Activated CD4-positive, CD25-positive, alpha-beta regulatory T cell treated with anti-CD3 and anti-CD28 coated beads, Interleukin-2, amount 50 U/mL, for 16 hours (primary cell): Measurements from ENCODE around the gene RAF1.
"Not testable (repeated sequence)": the region's sequence is repeated elsewhere in the genome, so short reads cannot be mapped to it uniquely, and the experiment has no call there.

Experiments
- DNase-seq: peaks from one replicate; pipeline ENCODE4 v3.0.0-alpha.2; 2020; ENCODE audit warnings: low read depth, low spot score

Gene RAF1

GRCh38 chr3:12560505-12561190 lies 103.3 kb downstream of the RAF1 start:
- DNase-seq, result no peak

- no peak for DNase-seq
Observed at GRCh38 chr3:12559520-12559919, 104.4 kb downstream of the RAF1 start.

DNA sequence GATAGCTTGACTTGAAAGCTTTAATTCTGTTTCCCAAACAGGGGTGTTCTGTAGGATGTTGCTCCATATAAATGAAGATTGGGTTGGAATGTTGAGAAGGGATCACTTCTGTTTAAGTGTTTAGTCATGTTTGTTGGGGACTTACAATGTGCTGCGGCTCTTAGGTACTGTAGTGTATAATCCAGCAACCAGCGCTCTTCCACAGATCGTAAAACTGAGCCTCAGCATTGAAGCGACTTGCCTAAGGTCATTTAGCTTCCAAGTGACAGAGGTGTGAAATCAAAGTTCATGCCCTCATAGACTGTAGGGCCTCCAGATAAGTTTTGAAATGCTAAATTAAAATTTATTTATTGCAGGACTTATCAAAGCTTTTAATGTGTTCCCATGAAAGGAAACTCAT lies 105.2 kb downstream of the RAF1 start:
- DNase-seq, result no peak

DNA sequence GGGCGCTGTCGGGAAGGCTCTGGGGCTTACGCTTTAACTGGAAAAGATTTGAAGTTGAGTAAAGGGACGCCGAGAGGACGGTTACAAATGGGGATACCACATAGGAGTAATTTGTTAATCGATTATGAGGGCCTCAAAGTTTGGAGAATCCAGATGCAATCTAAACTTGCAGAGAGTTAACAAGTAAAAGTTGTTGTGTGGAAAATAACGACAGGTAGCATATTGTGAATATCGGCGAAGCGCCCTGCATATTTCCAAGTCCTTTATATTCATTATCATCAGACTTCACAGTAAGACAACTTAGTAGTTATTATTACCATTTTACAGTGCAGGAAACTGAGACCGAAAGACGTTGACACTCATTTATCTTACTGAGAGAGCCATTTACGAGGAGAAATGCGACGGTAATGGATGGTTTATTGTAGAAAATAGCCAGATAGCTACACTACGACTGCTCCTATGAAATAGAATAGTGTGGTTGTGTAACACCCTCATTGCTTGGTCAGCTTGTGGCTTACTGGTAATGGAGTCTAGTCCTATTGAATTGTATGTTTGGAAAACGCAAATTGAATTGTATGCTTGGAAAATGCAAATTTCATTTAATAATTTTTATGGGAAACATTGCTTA lies 106.3 kb downstream of the RAF1 start:
- no peak for DNase-seq

GRCh38 chr3:12556690-12557472 lies 107.0 kb downstream of the RAF1 start, which contains the start of gene MKRN2:
MKRN2 (plus strand) TSS chr3:12557087; CDS start chr3:12557151, 64 bp downstream.
- peak; percentile 73 for DNase-seq

GRCh38 chr3:12556314-12556689 lies 107.6 kb downstream of the RAF1 start:
- DNase-seq, result no peak

- DNase-seq, result no peak
Observed at GRCh38 chr3:12553921-12554391, 110.0 kb downstream of the RAF1 start.

DNA sequence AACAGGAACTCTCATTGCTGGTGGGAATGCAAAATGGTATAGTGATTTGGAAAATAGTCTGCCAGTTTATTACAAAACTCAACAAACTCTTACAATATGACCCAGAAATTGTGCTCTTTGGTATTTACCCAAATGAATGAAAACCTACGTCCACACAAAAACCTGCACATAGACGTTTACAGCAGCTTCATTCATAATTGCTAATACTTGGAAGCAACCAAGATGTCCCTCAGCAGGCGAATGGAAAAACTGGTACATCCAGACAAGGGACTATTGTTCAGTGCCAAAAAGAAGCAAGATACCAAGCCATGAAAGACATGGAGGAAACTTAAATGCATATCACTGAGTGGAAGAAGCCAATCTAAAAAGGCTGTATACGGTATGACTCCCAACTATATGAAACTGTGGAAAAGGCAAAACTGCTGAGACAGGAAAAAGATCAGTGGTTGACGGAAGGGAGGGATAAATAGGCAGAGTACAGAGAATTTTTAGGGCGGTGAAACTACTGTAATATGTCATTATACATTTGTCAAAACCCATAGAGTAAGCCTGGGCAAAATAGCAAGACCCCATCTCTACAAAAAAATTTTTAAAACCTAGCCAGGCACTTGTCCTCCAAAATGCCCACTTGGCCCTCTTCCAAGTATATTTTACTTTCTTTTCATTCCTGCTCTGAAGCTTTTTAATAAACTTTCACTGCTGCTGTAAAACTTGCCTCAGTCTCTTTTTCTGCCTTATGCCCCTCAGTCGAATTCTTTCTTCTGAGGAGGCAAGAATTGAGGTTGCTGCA lies 113.8 kb downstream of the RAF1 start:
- DNase-seq, result no peak

DNA sequence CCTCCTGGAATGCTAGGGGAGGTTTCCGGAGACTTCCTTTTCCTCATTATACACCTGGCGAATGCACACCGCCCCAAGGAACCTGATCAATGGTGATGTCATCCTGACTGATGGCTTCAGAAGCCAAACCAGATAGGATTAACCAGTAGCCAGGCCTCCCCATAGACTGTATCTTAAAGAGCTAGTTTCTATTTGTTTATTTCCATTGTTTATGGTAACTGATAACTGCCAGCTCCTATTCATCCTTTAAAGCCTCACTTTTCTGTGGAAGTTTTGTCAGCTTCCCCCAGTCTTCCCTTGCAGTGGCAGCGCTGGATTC lies 118.5 kb downstream of the RAF1 start, which contains the start of gene MKRN2OS:
Gene MKRN2OS (minus strand): TSS at position 27 of the 319 bp plus-strand sequence. CDS start 35 bp downstream, outside the sequence.
- DNase-seq, result no peak

GRCh38 chr3:12544652-12545472 lies 119.1 kb downstream of the RAF1 start:
- no peak for DNase-seq

DNA sequence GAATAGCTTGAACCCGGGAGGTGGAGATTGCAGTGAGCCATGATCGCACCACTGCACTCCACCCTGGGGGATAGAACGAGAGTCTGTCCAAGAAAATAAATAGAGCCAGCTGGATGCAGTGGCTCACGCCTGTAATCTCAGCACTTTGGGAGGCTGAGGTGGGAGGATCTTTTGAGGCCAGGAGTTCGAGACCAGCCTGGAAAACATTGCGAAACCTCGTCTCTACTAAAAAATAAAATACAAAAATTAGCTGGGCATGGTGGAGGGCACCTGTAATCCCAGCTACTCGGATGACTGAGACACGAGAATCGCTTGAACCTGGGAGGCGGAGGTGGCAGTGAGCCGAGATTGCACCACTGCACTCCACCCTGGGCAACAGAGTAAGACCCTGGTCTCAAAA lies 120.4 kb downstream of the RAF1 start:
- not testable (repeated sequence) for DNase-seq

GRCh38 chr3:12541625-12542024 lies 122.3 kb downstream of the RAF1 start:
- DNase-seq, result no peak

DNA sequence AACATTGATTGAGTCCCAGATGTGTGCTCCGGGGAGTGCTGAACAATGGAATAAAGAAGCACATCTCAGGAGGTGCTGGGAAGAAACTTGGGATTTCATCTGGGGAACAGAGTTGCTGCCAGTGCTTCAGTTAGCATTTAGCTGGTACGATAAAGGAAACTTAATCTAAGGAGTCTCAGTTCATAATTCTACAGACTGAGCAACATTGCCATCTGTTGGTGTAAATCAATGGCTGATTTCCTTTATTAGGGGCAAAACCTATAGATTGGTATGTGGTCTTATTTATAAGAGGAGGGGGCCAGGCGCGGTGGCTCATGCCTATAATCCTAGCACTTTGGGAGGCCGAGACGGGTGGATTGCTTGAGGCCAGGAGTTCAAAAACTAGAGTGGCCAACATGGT lies 127.5 kb downstream of the RAF1 start:
- no peak for DNase-seq
